Sigmoid colon (tissue), 4 donors: ENCODE data around the gene TMPRSS9.

Experiments
- CTCF ChIP-seq, 4 experiments: fragments of 450-650 bp in 3 of 4; fragments of 200-600 bp in 1 of 4; IDR thresholded peaks; one replicate each; pipeline ENCODE4 v1.5.1; 2016 to 2019; ENCODE audit warnings: antibody characterized with exemption in 4 of 4, mild to moderate bottlenecking in 3 of 4, moderate library complexity in 2 of 4
- EP300 ChIP-seq, 4 donors: sonication (generic); formaldehyde crosslinking; IDR thresholded peaks; one replicate each; pipeline ENCODE4 v1.6.1; 2017; ENCODE audit warnings: antibody characterized with exemption in 4 of 4
- POLR2AphosphoS5 ChIP-seq, 4 donors: sonication (generic); formaldehyde crosslinking; IDR thresholded peaks; one replicate each; pipeline ENCODE4 v1.6.1; 2017; ENCODE audit warnings: antibody characterized with exemption in 4 of 4

- TF ChIP-seq EP300 (IDR thresholded peaks at IDR 0.05) = no peak
- no peak for TF ChIP-seq CTCF (IDR thresholded peaks at IDR 0.05)
- TF ChIP-seq POLR2AphosphoS5 (IDR thresholded peaks at IDR 0.05) = no peak
Observed at GRCh38 chr19:2394054-2394441, 34.0 kb downstream of the TMPRSS9 start.
